ENCODE measurements around the gene C1orf141.
"Not testable (repeated sequence)": the region's sequence is repeated elsewhere in the genome, so short reads cannot be mapped to it uniquely, and the experiment has no call there.

C1orf141 gene

GRCh38 chr1:67085326-67085725 is 49.4 kb downstream of the C1orf141 start:
- no peak for DNase-seq (ENCODE audit: low read depth in 2 of 2)

DNA sequence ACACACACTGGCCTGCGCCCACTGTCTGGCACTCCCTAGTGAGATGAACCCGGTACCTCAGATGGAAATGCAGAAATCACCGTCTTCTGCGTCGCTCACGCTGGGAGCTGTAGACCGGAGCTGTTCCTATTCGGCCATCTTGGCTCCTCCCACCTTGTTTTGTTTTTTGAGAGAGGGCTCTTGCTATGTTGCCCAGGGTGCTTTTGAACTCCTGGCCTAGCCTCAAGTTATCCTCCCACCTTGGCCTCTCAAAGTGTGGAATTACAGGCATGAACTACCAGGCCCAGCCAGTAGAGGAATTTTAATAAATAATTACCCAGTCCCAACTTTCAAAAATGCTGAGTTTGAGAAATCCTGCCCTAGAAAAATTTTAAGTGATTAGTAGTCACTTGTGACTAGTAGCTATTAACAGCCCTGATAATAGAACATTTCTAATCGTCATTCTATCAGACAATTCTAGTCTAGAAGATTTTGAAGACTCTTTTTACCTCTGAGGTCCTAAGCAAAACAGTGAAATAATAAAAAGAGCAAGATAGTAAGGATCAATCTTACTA is 49.9 kb downstream of the C1orf141 start:
- DNase-seq (ENCODE audit: low read depth in 2 of 2): no peak

DNA sequence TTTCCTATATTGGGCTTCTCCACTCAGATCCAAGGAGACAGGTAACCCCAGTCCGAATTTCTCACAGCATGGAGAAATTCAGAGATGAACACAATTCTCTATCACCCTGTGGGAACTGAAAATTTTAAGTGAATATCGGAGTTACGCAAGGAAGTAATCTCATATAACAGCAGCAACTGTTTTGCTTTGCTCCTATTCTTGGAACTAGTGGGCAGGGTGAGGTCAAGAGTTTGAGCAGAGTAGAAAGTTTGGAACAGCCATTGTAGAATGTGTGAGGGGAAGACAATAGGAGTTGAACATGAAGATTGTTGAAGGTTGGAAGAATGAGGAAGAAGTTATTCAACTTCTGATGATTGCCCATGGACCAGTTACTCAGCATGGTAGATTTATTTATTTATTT is 56.5 kb downstream of the C1orf141 start:
- DNase-seq (ENCODE audit: low read depth in 2 of 2): no peak

DNA sequence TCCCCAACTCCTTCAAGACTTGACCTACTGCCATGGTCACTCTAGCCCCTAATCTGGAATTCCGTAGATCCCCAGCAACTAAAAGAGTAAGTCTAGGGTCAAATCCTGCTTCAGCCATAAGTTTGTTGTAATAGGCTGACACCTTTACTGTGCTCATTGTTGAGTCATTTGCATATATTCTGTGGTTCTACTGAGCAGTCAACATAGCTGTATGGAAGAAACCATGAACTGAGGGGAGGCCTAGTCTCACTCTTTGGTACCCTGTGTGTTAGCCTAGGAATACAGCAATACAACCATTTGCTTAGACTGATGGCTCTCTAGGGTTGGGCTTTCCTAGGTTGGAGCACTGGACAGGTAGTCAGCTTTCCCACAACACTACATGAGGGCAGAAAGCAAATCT is 57.2 kb downstream of the C1orf141 start:
- no peak for DNase-seq (ENCODE audit: low read depth in 2 of 2)

DNA sequence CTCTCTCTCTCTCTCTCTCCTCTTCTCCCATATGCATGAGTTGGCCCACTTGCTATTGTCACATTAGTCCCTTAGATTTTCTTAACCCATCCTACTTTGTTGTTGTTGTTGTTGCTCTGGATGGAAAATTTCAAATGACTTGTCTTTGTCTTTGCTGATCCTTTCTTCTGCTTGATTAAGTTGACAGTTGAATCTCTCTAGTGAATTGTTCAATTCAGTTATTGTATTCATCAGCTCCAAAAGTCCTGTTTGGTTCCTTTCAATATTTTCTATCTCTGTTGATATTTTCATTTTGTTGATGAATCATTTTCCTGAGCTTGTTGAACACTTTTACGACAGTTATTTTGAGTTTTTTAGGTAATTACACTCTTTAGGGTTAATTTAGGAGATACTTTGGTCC is 62.0 kb downstream of the C1orf141 start:
- DNase-seq (ENCODE audit: low read depth in 2 of 2): no peak

DNA sequence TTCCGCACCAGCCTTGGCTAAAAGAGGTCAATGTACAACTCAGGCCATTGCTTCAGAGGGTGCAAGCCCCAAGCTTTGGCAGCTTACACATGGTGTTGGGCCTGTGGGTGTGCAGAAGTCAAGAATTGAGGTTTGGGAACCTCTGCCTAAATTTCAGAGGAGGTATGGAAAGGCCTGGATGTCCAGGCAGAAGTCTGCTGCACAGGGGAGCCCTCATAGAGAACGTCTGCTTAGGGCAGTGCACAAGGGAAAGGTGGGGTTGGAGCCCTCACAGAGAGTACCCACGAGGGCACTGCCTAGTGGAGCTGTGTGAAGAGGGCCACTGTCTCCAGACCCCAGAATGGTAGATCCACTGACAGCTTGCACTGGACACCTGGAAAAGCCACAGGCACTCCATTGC is 67.1 kb downstream of the C1orf141 start:
- DNase-seq (ENCODE audit: low read depth in 2 of 2): not testable (repeated sequence)

- DNase-seq (ENCODE audit: low read depth in 2 of 2): no peak
Measured at GRCh38 chr1:67062412-67062811, 72.4 kb downstream of the C1orf141 start.

- no peak for DNase-seq (ENCODE audit: low read depth in 2 of 2)
Measured at GRCh38 chr1:67061266-67061665, 73.5 kb downstream of the C1orf141 start.

GRCh38 chr1:67060811-67061218 is 74.0 kb downstream of the C1orf141 start:
- no peak for DNase-seq (ENCODE audit: low read depth in 2 of 2)

DNA sequence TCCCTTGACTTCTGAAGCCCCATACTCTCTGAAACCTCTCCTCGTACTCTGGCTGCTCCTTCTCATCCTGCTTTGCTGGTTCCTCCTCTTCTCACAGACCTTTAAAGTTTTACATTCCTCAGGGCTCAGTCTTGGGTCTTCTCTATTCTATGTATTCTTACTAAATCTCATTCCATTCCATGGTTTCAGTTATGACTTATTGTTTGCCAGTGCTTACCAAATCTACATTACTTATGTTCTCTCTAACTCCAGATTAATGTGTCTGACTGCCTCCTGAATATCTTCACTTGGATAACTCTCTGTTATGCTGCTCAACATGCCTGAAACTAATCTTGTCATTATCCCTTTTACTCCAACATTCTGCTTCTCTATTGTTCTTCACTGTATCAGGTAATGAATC is 75.4 kb downstream of the C1orf141 start:
- no peak for DNase-seq (ENCODE audit: low read depth in 2 of 2)

DNA sequence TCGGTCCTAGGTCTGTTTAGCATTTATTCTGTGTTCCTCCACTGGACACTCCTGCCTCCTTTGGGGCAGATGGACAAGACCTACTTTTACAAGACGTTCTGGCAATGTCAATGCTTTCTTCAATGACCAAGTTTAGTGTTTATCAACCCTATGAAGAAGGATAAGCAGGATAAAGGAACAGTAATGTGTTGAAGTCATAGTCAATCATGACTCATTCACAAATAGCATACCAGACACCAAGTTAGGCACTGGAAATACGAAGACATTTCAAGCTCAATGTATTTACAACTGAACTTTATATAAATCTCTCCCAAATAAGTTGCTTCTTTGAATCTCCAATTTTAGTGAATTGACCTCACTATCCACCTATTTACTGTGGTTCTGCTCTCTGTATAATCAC is 76.0 kb downstream of the C1orf141 start:
- DNase-seq (ENCODE audit: low read depth in 2 of 2): no peak

DNA sequence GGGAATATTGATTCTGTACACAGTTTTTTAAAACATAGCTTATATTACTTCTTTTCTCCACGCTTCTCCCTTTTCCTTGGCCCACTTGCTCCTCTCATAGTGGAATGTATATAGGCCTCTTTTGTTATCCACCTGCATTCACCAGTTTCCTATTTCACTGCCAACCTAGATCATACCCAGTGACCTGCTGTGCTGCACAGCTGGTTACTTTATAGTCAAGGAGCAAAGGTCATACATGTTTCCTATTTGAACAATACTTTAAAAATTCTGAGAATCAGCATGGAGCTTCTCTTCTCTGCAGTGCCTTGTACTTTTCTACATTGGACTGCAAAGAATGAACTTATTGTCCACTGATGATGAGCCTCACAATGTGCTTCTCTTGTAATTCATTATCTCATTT is 76.5 kb downstream of the C1orf141 start:
- no peak for DNase-seq (ENCODE audit: low read depth in 2 of 2)

DNA sequence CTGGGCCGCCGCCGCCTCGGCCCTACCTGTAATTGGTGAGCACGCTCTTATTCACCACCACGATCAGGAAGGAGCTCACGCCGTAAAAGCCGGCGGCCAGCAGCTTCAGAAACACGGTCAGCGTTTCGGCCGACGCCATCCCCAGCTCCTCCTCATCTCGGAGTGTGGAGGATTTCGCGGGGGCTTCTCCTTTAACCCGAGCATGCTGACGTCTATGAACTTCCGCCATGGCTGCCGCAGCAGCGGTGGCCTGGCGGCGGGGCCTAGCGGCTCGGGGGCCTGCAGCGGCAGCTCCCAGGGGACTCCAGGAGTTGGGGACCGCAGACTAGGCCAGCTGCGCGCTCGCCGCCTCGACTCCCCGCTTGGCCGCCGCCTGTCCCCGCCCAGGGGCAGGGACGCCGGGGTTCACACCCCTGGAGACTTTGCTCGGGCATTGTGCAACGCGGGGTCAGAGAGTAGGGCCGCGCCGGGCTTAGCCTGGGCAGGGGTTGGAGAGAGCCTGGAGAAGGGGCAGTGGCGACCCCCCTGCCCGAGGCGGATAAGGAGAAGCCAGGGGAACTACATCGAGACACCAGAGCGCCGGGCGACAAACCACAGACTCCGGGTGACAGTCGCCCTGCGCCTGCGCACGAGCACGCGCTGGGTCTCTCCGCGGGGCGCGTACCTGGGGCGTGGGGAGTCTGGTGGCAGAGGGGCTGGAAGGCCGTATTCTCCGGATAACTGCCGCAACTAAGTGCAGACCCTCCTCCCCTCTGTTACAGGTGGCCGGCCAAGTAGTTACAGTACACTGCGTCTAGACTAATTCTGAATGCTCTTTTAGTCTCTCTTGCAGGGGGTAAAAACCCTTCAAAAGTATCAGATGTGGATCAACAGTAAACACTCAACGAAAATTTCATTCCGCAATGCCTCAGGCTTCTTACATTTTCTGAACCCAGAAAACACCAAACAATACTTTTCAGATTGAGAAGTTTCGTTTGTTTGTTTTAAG is 80.7 kb downstream of the C1orf141 start, which contains the start of gene SLC35D1:
Gene SLC35D1 (minus strand): TSS at position 364 of the 988 bp plus-strand sequence. CDS start 135 bp downstream, at position 229.
- DNase-seq (ENCODE audit: low read depth in 2 of 2): peak; percentile 59 to 65

DNA sequence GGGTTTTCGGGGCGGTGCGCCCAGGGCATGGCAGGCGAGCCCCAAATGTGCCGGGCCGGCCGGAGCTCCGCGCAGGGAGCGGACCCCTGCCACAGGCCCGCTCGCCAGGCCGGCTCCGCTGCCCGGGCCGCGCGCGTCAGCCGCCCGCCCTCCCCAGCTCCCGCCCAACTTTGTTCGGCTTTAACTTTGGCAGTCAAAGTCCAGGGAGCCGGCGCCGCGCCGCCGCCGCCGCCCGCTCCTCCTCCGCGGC is 81.3 kb downstream of the C1orf141 start:
- DNase-seq (ENCODE audit: low read depth in 2 of 2): no peak

DNA sequence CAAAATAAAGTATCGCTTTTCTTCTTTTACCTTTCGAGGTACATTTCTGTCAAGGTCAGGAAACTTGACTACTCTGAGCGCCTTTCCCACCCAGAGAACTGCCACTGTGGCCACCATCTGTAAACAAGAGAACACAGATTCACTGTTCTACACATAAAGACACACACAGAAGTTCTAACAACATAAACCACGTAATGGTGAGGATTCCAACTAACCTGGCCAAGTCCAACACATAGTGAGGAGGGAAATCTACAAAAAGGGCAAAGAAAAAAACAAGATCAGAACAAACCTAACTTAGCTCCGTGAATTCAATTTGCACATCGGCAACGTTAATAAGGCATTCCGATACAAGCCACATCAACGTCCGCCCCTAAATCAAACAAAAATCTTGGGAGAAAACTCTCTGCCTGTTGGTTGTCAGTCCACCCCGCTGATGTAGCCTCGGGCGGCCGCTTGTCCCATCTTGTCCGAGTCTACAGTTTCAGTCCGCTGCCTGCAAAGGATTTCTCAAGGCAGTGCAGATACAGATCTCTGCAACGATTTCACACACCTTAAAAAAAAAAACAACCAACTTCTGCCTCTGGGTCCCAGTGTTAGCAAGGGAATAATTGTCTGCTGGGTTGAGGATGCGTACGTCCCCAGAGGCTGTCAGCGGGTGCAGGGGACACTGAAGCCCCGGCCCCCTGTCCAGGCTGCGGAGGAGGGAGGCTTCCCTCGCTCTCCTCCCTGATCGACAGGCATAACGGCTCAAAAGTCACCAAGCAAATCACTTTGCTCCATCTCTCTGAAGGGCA is 81.8 kb downstream of the C1orf141 start:
- DNase-seq (ENCODE audit: low read depth in 2 of 2): peak in 1 of 2 donors; percentile 0

GRCh38 chr1:67051196-67051595 is 83.6 kb downstream of the C1orf141 start:
- no peak for DNase-seq (ENCODE audit: low read depth in 2 of 2)

GRCh38 chr1:67044631-67045270 is 90.0 kb downstream of the C1orf141 start:
- no peak for DNase-seq (ENCODE audit: low read depth in 2 of 2)

DNA sequence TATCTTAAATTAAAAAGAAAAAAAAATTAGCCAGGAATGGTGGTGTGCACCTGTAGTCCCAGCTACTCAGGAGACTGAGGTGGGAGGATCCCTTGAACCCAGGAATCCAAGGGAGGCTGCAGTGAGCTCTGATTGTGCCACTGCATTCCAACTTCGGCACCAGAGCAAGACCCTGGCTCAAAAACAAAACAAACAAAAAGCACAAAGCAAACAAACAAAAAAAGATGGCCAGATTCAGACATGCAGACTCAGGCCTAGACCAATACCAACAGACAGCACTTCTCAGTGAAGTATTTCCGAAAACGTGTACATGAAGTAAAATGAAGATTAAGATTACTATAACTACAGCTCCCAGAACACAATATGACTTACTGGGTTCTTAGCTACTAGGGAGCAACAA is 91.4 kb downstream of the C1orf141 start:
- DNase-seq (ENCODE audit: low read depth in 2 of 2): no peak
